Hypothalamus (tissue), 51 donors: ENCODE results near the gene PSMD5.

Experiments used
- DNase-seq, 51 donors: peaks; one replicate each; lab custom pipeline; 2025; lab: John Stamatoyannopoulos, UW

Gene PSMD5

GRCh38 chr9:120767451-120767850, 75.3 kb downstream of the PSMD5 start:
- DNase-seq: no peak
